ENCODE results near the gene ADGRV1.
"Not testable (repeated sequence)": the region's sequence is repeated elsewhere in the genome, so short reads cannot be mapped to it uniquely, and the experiment has no call there.

Gene ADGRV1

GRCh38 chr5:91030521-91031401, 472.2 kb downstream of the ADGRV1 start:
- no peak for DNase-seq (ENCODE audit: low read depth)

GRCh38 chr5:91031402-91031752, 472.8 kb downstream of the ADGRV1 start:
- no peak for DNase-seq (ENCODE audit: low read depth)

GRCh38 chr5:91032125-91032524, 473.5 kb downstream of the ADGRV1 start:
- no peak for DNase-seq (ENCODE audit: low read depth)

GRCh38 chr5:91033370-91033769, 474.8 kb downstream of the ADGRV1 start:
- DNase-seq (ENCODE audit: low read depth) = no peak

DNA sequence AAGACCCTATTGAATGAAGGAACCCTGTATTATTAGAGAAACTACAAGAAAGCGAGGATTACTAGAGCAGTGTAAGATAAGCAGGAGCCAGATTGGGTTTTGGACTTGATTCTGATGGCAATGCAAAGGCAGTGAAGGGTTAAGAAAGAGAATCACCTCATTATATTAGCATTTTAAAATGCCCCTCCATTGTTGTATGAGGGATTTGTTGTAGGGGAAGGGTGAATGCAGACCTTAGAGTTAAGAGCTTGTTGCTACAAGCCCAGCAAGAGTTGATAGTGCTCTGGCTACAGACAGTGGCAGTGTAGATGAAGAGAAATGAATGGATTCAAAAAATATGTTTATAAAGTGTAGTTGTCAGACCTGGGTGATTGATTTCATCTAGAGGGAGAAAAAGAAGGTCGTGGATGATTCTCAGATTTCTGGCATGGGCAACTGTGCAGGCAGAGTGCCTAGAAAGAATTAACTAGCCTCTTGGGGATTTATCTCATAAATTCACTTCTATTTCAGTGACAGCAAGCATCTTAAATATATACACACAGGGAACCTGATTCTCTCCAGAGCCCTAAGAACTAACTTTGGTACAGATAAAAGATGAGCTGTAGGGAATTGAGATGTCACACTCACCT, 479.7 kb downstream of the ADGRV1 start:
- DNase-seq (ENCODE audit: low read depth) = no peak

DNA sequence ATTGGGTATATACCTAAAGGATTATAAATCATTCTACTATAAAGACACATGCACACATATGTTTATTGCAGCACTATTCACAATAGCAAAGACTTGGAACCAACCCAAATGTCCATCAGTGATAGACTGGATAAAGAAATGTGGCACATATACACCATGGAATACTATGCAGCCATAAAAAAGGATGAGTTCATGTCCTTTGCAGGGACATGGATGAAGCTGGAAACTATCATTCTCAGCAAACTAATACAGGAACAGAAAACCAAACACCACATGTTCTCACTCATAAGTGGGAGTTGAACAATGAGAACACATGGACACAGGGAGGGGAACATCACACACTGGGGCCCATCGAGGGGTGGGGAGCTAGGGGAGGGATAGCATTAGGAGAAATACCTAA, 482.5 kb downstream of the ADGRV1 start:
- DNase-seq (ENCODE audit: low read depth) = not testable (repeated sequence)

- no peak for DNase-seq (ENCODE audit: low read depth)
Observed at GRCh38 chr5:91042247-91042935, 483.8 kb downstream of the ADGRV1 start.

DNA sequence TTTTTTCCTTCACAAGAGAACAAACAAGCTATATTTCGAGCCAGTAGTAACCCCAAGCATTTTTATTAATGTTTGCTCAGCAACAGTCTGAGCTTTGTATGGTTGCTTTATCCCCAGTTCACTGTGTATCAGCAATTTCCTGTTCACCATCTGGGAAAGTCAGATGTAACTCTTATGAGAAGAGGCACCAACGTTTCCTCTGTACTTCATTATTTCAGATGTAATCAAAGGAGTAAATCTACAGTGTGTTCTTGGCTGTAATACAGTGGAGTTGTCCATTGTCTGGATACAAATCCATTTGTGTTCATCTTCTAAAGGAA, 484.3 kb downstream of the ADGRV1 start:
- no peak for DNase-seq (ENCODE audit: low read depth)

- DNase-seq (ENCODE audit: low read depth) = no peak
Observed at GRCh38 chr5:91048073-91048472, 489.5 kb downstream of the ADGRV1 start.

DNA sequence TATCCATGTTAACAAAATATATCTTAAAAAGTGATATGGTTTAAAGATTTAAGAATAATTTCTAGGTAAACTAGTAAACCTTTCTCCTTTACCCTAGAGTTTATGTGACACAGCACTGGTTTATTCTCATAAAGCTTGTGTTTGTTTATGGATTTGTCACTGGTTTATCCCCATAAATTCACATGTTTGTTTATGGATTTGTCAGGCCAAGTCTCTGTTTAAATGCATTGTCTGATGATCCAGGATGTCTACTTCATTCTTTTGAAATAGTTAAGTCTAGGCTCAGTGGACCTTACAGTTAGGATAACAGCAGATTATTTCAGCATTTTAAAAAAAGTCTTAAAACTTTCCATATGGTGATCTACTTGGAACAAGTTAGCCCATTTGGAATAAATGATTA, 490.5 kb downstream of the ADGRV1 start:
- no peak for DNase-seq (ENCODE audit: low read depth)

GRCh38 chr5:91049800-91050199, 491.2 kb downstream of the ADGRV1 start:
- no peak for DNase-seq (ENCODE audit: low read depth)

DNA sequence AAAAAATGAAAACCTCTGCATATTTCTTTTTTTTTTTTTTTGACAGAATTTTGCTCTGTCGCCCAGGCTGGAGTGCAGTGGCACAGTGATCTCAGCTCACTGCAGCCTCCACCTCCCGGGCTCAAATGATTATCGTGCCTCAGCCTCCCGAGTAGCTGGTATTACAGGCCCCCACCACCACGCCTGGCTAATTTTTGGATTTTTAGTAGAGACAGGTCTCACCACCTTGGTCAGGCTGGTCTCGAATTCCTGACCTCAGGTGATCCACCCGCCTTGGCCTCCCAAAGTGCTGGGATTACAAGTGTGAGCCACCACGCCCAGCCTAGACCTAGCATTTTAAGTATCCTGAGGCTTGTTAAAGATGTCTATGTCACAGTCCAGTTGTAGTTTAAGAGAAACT, 493.8 kb downstream of the ADGRV1 start:
- DNase-seq (ENCODE audit: low read depth) = not testable (repeated sequence)

GRCh38 chr5:91052977-91053740, 494.6 kb downstream of the ADGRV1 start:
- DNase-seq (ENCODE audit: low read depth) = no peak

- DNase-seq (ENCODE audit: low read depth) = no peak
Observed at GRCh38 chr5:91053741-91054025, 495.1 kb downstream of the ADGRV1 start.

DNA sequence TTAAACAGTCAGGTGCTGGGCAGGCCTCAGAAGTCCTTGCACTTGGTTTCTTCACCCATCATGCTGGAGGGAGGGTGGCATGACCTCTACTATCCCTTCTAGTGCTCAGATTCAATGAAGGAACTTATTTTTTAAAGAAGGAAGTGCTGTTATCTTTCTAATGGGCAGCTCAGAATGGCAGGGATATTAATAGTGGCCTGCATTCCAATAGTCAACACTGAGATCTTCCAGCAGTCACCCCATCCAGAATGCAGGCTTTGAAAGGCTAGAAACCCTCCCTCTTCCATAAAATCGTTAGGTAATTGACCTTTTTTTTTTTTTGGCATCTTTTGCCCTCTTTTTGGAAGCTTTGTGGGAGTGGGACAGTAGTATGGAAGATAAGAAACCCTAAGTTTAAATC, 499.6 kb downstream of the ADGRV1 start:
- DNase-seq (ENCODE audit: low read depth) = no peak

GRCh38 chr5:91058575-91058974, 500.0 kb downstream of the ADGRV1 start:
- DNase-seq (ENCODE audit: low read depth) = no peak

GRCh38 chr5:91059409-91059808, 500.8 kb downstream of the ADGRV1 start:
- DNase-seq (ENCODE audit: low read depth) = no peak

DNA sequence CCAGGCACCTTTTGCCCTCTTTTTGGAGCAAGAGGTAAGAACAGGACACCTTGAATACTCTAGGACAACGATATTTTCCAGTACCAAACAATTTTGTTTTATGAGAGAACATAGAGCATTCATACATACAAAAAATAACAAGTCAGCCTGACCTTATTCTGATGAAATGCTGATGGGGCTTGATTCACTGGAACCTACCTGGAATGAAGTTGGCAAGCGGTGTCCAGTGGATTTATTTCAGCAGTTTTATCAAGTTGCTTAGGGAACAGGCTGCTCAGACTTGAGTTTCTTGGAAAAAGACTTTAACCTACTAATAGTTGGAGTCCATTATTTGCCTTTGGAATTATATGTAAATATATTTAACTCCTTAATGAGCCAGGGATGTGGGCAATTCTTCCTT, 502.5 kb downstream of the ADGRV1 start:
- no peak for DNase-seq (ENCODE audit: low read depth)

DNA sequence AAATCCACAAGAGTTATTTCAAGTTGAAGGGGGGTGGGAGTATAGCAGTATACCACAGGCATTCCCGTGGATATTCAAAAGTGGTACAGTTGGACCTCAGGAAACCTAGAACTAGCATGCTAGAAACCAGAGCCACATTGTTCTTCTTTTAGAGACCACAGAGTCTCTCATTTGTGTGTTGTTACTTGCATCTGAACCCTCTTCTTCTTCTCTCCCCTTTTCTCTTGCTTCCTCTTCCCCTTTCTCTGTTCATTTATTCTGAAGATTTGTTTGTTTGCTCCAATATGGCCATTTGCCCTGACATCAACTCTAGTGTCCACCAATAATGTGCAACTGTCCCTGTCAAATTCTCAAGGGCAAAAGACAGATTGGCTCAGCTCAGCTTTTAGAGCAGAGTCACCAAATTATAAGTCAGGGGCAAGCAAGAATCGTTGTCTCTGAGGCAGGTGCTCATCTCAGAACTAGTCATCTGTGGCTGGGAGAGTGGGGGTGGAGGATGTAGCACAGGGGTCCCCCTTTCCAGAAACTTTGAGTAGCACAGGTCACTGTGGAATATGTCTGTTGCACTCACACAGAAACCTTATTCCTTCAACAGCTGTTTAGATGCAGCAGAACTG, 503.5 kb downstream of the ADGRV1 start:
- DNase-seq (ENCODE audit: low read depth) = no peak

DNA sequence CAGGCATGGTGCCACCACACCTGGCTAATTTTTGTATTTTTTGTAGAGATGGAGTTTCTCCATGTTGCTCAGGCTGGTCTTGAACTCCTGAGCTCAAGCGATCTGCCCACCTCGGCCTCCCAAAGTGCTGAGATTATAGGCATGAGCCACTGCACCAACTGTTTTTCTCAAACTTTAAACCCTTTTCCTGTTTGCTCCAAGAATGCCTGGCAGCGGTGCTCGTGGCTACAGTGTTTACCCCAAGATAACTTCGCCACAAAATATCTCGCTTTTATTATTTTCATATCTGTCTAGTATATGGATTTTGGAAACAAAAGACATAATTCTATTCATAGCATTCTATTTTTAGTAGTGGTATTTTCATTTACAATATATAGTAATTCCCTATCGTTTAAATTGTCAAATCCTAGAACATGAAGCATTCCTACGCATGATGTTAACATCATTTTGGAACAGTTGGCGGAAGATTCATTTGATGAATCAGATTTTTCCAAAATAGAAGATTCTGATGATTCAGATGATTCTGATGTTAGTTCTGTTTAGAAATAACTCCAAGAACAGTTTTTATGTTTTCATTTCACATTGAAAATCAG, 504.6 kb downstream of the ADGRV1 start:
- not testable (repeated sequence) for DNase-seq (ENCODE audit: low read depth)

GRCh38 chr5:91065496-91065895, 506.9 kb downstream of the ADGRV1 start:
- no peak for DNase-seq (ENCODE audit: low read depth)

DNA sequence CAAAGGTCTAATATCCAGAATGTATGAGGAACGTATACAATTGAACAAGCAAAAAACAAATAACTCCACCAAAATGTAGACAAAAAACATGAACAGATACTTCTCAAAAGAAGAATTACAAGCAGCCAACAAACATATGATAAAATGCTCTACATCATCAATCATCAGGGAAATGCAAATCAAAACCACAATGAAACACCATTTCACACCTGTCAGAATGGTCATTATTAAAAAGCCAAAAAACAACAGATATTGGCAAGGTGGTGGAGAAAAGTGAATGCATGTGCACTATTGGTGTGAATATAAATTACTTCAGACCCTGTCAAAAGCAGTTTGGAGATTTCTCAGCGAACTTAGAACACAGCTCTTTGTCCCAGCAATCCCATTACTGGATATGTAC, 510.8 kb downstream of the ADGRV1 start:
- DNase-seq (ENCODE audit: low read depth) = no peak

Data from stimulated activated CD8-positive, alpha-beta memory T cell treated with anti-CD3 and anti-CD28 coated beads, Interleukin-12 subunit alpha, Interleukin-12 subunit beta, amount 100 ng/mL, for 4 hours (primary cell).